Activated CD4-positive, alpha-beta T cell treated with anti-CD3 and anti-CD28 coated beads, Interleukin-2, amount 10 ng/mL, durations not matched to agents 7 days and 5 days (primary cell): ENCODE measurements around the gene RAB34. TPM values are rescaled to one million over a fixed set of nuclear protein-coding genes. Genes with fewer than 3 reads are reported as not detected.

Experiments
- CTCF ChIA-PET: fragments of 350-600 bp; sonication (Branson Sonifier 250); formaldehyde crosslinking; loops from one replicate; lab custom pipeline; 2021; ENCODE audit warnings: antibody characterized with exemption; lab: Charles Lee
- POLR2A ChIA-PET: fragments of 350-600 bp; sonication (Branson Sonifier 250); formaldehyde crosslinking; loops from one replicate; lab custom pipeline; 2021; ENCODE audit warnings: antibody characterized with exemption; lab: Charles Lee
- DNase-seq: peaks from one replicate; pipeline ENCODE4 v3.0.0-alpha.2; 2020
- H3K27ac Mint-ChIP-seq: one replicate; pipeline ENCODE4 v1.8.0; 2021; ENCODE audit warnings: mild to moderate bottlenecking, moderate library complexity, mixed read lengths
- H3K27me3 Mint-ChIP-seq: one replicate; pipeline ENCODE4 v1.8.0; 2021; ENCODE audit warnings: mixed read lengths
- H3K36me3 Mint-ChIP-seq: one replicate; pipeline ENCODE4 v1.8.0; 2021; ENCODE audit warnings: low read depth, mixed read lengths
- H3K4me1 Mint-ChIP-seq: one replicate; pipeline ENCODE4 v1.8.0; 2021; ENCODE audit warnings: mixed read lengths
- H3K4me3 Mint-ChIP-seq: one replicate; pipeline ENCODE4 v1.8.0; 2021; ENCODE audit warnings: mild to moderate bottlenecking, moderate library complexity, mixed read lengths
- H3K9me3 Mint-ChIP-seq: one replicate; pipeline ENCODE4 v1.8.0; 2021; ENCODE audit warnings: mixed read lengths
- total RNA-seq, 2 experiments: library from RNA; stranded (reverse); gene quantifications; one replicate each; pipeline ENCODE4 v1.2.3, GENCODE V29; 2021

RAB34 gene
- total RNA-seq, 2 experiments from 2014 or later = 11.0 to 11.8 TPM

DNA sequence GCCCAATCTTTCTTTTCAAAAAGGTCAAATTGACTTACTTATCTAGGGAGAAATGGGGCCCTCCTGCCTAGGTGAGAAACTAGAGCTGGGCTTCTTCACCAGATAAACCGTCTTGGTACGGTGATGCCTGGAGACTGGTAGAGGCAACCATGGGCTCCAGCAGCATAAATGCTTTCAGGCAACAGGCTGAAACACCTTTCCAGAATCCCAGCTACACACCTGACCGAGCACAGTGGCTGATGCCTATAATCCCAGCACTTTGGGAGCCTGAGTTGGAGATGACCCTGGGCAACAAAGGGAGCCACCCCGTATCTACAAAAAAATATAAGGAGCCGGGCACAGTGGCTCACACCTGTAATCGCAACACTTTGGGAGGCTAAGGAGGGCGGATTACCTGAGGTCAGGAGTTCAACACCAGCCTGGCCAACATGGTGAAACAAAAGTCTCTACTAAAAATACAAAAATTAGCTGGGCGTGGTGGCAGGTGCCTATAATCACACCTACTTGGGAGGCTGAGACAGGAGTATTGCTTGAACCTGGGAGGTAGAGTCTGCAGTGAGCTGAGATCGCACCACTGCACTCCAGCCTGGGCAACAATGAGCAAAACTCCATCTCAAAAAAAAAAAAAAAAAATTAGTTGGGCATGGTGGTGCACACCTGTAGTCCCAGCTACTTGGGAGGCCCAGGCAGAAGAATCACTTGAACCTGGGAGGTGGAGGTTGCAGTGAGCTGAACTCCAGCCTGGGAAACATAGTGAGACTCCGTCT is 34.1 kb upstream of the RAB34 start:
- Mint-ChIP-seq H3K9me3 (no peaks in the 10 kb centered on the region), H3K4me1 (peaks cover 24% of the 10 kb centered on the region), H3K4me3 (no peak overlapping the region), H3K36me3 (peaks cover 9% of the 10 kb centered on the region), H3K27me3 (no peaks in the 10 kb centered on the region), H3K27ac (no peak overlapping the region)
- POLR2A ChIA-PET = no interaction called here
- DNase-seq = no peak
- CTCF ChIA-PET = interaction anchor here (0.5 to 20.1 kb wide), 13 partner anchors 8 to 393 kb away, joined by 3 to 420 read pairs (median 3); partner anchors contain the start of genes FAM222B, NEK8, SDF2 and SUPT6H

GRCh38 chr17:28750178-28751047 is 32.7 kb upstream of the RAB34 start:
- peak overlapping the region; percentile 31 for H3K27ac Mint-ChIP-seq
- H3K4me3 Mint-ChIP-seq = no peak overlapping the region
- ChIA-PET POLR2A (interaction anchor here (0.6 to 1.0 kb wide), 3 partner anchors 23 to 24 kb away, joined by 3 to 5 read pairs (median 4); no protein-coding TSS in a partner anchor), CTCF (interaction anchor here (0.6 to 20.1 kb wide), 35 partner anchors 9 to 395 kb away, joined by 3 to 420 read pairs (median 3); partner anchors contain the start of genes FAM222B, NEK8, RPL23A and SDF2)
- DNase-seq = peak; percentile 91
- peaks cover 36% of the 10 kb centered on the region for H3K4me1 Mint-ChIP-seq
- H3K36me3 Mint-ChIP-seq = peaks cover 9% of the 10 kb centered on the region
- H3K27me3 Mint-ChIP-seq = no peaks in the 10 kb centered on the region
- H3K9me3 Mint-ChIP-seq = no peaks in the 10 kb centered on the region

GRCh38 chr17:28749516-28750177 is 32.0 kb upstream of the RAB34 start:
- CTCF ChIA-PET = interaction anchor here (0.6 to 20.1 kb wide), 26 partner anchors 8 to 389 kb away, joined by 3 to 420 read pairs (median 3); partner anchors contain the start of genes FAM222B, NEK8, RPL23A and SDF2
- Mint-ChIP-seq H3K27me3 (no peaks in the 10 kb centered on the region), H3K9me3 (no peaks in the 10 kb centered on the region), H3K27ac (peak overlapping the region; percentile 31), H3K36me3 (peaks cover 9% of the 10 kb centered on the region), H3K4me3 (no peak overlapping the region), H3K4me1 (peaks cover 40% of the 10 kb centered on the region)
- DNase-seq = no peak
- POLR2A ChIA-PET = interaction anchor here (0.5 to 1.0 kb wide), 3 partner anchors 22 to 43 kb away, joined by 3 to 10 read pairs (median 5); no protein-coding TSS in a partner anchor

DNA sequence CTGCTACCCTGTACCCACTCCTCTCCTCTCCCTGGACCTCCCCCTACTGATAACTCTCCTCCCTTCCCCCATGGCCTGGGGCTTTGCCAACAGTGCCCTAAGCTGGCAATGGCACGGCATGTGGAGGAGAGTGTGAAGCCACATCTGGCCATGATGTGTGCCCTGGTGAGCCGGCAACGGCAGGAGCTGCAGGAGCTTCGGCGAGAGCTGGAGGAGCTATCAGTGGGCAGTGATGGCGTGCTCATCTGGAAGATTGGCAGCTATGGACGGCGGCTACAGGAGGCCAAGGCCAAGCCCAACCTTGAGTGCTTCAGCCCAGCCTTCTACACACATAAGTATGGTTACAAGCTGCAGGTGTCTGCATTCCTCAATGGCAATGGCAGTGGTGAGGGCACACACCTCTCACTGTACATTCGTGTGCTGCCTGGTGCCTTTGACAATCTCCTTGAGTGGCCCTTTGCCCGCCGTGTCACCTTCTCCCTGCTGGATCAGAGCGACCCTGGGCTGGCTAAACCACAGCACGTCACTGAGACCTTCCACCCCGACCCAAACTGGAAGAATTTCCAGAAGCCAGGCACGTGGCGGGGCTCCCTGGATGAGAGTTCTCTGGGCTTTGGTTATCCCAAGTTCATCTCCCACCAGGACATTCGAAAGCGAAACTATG is 31.3 kb upstream of the RAB34 start:
- H3K36me3 Mint-ChIP-seq = peaks cover 9% of the 10 kb centered on the region
- H3K4me1 Mint-ChIP-seq = peaks cover 40% of the 10 kb centered on the region
- no peaks in the 10 kb centered on the region for H3K27me3 Mint-ChIP-seq
- ChIA-PET CTCF (interaction anchor here (0.6 to 20.1 kb wide), 12 partner anchors 9 to 201 kb away, joined by 3 to 420 read pairs (median 4); partner anchors contain the start of genes NEK8, PROCA1, RPL23A and SDF2), POLR2A (interaction anchor here (0.5 to 1.1 kb wide), 2 partner anchors 21 to 44 kb away, joined by 4 to 10 read pairs; partner anchors contain the start of gene NEK8)
- no peak overlapping the region for H3K4me3 Mint-ChIP-seq
- H3K9me3 Mint-ChIP-seq = no peaks in the 10 kb centered on the region
- H3K27ac Mint-ChIP-seq = no peak overlapping the region
- no peak for DNase-seq

- CTCF ChIA-PET = interaction anchor here (0.9 to 20.1 kb wide), 6 partner anchors 15 to 201 kb away, joined by 3 to 420 read pairs (median 4); partner anchors contain the start of genes NEK8, PROCA1 and TLCD1
- DNase-seq = no peak
- Mint-ChIP-seq H3K4me1 (peaks cover 42% of the 10 kb centered on the region), H3K36me3 (peaks cover 9% of the 10 kb centered on the region), H3K27me3 (no peaks in the 10 kb centered on the region), H3K9me3 (no peaks in the 10 kb centered on the region), H3K27ac (no peak overlapping the region), H3K4me3 (no peak overlapping the region)
- POLR2A ChIA-PET = interaction anchor here (1.1 kb wide), 1 partner anchor 20 kb away, joined by 4 read pairs; the partner anchor contains the start of gene NEK8
Measured at GRCh38 chr17:28747801-28748750, 30.4 kb upstream of the RAB34 start.

- CTCF ChIA-PET = interaction anchor here (1.5 to 20.1 kb wide), 2 partner anchors 17 to 160 kb away, joined by 4 to 420 read pairs; partner anchors contain the start of genes NEK8 and TLCD1
- Mint-ChIP-seq H3K27ac (no peak overlapping the region), H3K27me3 (no peaks in the 10 kb centered on the region), H3K4me3 (no peak overlapping the region), H3K36me3 (peaks cover 9% of the 10 kb centered on the region), H3K9me3 (no peaks in the 10 kb centered on the region), H3K4me1 (peaks cover 37% of the 10 kb centered on the region)
- DNase-seq = no peak
- POLR2A ChIA-PET = no interaction called here
Measured at GRCh38 chr17:28747051-28747691, 29.5 kb upstream of the RAB34 start.

GRCh38 chr17:28746611-28747050 is 29.0 kb upstream of the RAB34 start:
- CTCF ChIA-PET = interaction anchor here (1.5 to 20.1 kb wide), 2 partner anchors 16 to 160 kb away, joined by 4 to 420 read pairs; partner anchors contain the start of genes NEK8 and TLCD1
- H3K36me3 Mint-ChIP-seq = peaks cover 11% of the 10 kb centered on the region
- peak overlapping the region; percentile 89 for H3K4me3 Mint-ChIP-seq
- H3K27me3 Mint-ChIP-seq = no peaks in the 10 kb centered on the region
- H3K4me1 Mint-ChIP-seq = peaks cover 42% of the 10 kb centered on the region
- no peak for DNase-seq
- POLR2A ChIA-PET = interaction anchor here (1.9 kb wide), 1 partner anchor 20 kb away, joined by 6 read pairs; the partner anchor contains the start of gene TLCD1
- peak overlapping the region; percentile 94 for H3K27ac Mint-ChIP-seq
- H3K9me3 Mint-ChIP-seq = no peaks in the 10 kb centered on the region

DNA sequence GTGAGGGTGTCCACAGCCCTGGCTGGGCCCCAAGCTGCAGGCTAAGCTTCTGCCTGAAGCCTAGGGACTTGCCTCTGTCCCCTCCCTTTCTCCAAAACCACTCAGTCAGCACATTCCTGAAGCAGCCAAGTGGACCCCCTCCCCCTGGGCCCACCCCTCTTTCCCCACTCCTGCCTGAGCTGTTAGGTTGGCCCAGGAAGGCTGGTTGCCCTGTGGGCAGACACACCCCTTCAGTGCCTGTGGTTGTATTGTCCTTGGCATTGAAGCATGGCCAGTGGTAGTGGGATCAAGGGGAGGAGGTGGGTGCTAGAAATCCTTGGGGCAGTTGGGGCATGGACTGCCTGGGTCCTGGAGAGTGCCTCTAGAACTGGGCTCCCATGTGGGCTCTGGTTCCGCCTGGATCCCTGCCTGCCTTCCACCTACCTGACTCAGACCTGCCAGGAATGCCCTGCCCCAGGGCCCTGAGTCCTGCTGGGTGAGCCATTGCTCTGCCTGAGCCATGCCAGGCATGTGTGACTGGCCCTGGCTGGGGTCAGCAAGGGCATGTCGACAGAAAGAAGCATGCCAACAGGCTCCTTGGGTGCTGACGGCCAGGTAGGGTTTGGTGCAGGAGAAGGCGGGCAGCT is 28.2 kb upstream of the RAB34 start:
- Mint-ChIP-seq H3K4me1 (peaks cover 48% of the 10 kb centered on the region), H3K27ac (peak overlapping the region; percentile 94), H3K27me3 (no peaks in the 10 kb centered on the region), H3K4me3 (peak overlapping the region; percentile 89), H3K36me3 (peaks cover 11% of the 10 kb centered on the region), H3K9me3 (no peaks in the 10 kb centered on the region)
- ChIA-PET CTCF (interaction anchor here (1.2 to 20.1 kb wide), 6 partner anchors 16 to 161 kb away, joined by 3 to 420 read pairs (median 4); partner anchors contain the start of genes FLOT2, NEK8, RPL23A and TLCD1), POLR2A (interaction anchor here (1.5 to 1.9 kb wide), 2 partner anchors 17 to 19 kb away, joined by 3 to 6 read pairs; partner anchors contain the start of gene TLCD1)
- DNase-seq = no peak

- Mint-ChIP-seq H3K4me3 (peak overlapping the region; percentile 89), H3K27me3 (no peaks in the 10 kb centered on the region), H3K9me3 (no peaks in the 10 kb centered on the region), H3K36me3 (peaks cover 15% of the 10 kb centered on the region), H3K27ac (peak overlapping the region; percentile 94), H3K4me1 (peaks cover 47% of the 10 kb centered on the region)
- CTCF ChIA-PET = interaction anchor here (1.2 to 20.1 kb wide), 5 partner anchors 15 to 153 kb away, joined by 3 to 420 read pairs (median 5); partner anchors contain the start of genes FLOT2, NEK8, RPL23A and TLCD1
- DNase-seq = peak; percentile 45
- POLR2A ChIA-PET = interaction anchor here (0.5 to 1.9 kb wide), 3 partner anchors 16 to 154 kb away, joined by 3 to 6 read pairs (median 3); partner anchors contain the start of gene TLCD1
Measured at GRCh38 chr17:28744972-28745785, 27.5 kb upstream of the RAB34 start.
